HG02884 (cell line): ENCODE data around the gene GIMAP8.
"Not testable (repeated sequence)": the region's sequence is repeated elsewhere in the genome, so short reads cannot be mapped to it uniquely, and the experiment has no call there.

ENCODE experiments used
- ATAC-seq: cut with Tn5 transposase; IDR thresholded peaks from one replicate; pipeline ENCODE4 v1.9.1; 2021; ENCODE audit warnings: mild to moderate bottlenecking, moderate library complexity; ENCODE audit not compliant: unreplicated experiment

GIMAP8 gene

DNA sequence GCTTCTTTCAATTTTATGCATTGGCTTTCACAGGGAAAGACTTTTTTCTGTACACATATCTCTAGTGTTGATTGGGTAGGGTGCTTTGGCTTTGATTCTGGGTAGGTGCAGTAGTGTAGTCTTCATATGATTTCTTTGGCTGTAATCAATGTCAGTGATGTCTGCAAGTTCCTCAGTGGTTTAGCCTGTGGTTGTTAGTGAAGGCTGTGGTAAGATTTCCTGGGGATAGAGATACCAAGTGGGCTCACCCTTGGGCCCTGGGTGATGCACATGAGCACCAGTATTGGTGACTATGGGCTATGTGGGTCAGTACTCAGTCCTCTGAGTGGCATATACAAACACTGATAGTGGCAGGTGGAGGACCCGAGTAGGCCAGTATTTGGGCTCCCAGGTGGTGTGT is 13.0 kb downstream of the GIMAP8 start:
- no peak for ATAC-seq

DNA sequence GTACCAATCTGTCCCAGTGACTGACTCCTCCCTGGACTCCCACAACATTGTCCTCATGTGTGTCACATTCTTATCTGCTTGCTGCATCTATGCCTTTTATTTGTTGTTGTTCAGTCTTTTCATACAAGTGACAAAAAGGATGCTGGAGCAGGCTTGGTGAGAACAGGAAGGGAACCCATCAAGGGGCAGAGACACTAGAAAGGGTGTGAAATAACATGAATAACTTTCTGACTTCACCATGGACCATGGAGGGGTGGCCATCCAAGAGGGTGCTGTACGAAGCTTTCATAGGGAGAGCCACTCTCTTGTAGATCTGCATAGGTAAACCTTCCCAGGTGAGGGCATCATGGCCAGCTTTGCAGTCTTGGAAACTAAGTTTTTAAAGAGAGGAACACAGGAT is 14.5 kb downstream of the GIMAP8 start:
- no peak for ATAC-seq

DNA sequence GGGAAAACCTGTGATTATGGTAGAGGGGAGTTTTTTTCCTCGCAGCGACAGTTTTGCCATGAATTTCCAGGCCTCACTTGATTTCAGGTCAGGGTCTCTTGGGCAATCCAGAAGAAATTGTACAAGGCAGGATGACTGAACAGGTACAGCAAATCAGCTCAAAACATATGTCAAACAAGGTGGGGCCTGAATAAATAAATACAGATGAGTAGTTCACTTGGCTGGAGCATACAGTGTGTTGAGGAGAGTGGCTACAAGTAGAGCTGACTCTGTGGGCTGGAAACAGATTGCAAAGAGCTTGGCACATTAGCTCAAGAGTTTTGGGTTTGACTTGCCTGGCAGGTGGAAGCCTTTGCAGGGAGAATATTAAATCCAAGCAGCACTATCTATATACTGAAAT is 15.0 kb downstream of the GIMAP8 start:
- no peak for ATAC-seq

DNA sequence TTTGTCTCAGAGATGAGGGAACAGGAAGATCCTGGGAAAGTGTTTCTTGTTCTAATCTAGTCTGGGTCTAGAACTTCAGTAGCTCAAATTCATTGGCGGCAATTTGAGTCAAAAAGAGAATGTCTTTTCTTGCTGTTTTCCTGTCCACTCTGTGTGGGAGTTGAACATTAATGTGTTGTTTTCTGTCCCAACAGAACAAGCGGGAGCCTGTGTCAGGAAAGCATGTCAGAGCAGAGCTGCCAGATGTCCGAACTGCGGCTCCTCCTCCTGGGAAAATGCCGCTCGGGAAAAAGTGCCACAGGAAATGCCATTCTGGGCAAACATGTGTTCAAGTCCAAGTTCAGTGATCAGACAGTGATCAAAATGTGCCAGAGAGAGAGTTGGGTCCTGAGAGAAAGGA is 16.0 kb downstream of the GIMAP8 start:
- no peak for ATAC-seq

DNA sequence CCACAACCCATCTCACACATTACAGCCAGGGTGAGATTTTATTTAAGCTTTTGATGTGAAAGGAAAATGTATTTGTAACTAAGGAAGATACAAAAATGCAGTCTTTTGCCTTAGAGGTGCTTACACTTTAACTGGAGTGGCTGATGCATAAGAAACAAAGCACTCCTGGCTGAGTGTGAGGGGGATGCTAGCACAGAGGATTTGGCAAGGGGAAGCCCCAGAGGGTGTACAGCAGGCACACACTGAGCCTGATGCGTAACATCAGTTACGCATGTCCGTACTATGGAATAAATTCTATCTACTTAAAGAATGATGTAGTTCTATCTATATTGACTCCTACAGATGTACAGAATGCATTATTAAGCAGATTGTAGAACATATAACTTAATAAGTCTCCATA is 17.8 kb downstream of the GIMAP8 start:
- no peak for ATAC-seq

DNA sequence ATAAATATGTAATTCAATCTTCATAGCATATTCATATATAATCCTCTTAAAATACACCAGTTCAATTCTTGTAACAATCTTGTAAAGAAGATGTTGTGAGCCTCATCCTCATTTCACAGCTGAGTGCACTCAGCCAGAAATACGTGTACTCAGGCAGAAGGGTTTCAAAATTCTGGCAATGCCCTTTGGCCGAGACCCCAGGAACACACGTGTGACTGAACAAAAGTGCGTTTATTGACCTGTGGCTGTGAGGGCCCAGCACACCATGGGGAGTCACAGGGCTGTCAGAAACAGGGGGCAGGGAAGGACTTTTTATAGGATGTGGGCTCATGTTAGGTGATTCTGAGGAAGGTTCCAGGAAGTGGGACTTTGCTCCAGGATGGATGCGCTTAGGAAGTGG is 21.5 kb downstream of the GIMAP8 start:
- no peak for ATAC-seq

DNA sequence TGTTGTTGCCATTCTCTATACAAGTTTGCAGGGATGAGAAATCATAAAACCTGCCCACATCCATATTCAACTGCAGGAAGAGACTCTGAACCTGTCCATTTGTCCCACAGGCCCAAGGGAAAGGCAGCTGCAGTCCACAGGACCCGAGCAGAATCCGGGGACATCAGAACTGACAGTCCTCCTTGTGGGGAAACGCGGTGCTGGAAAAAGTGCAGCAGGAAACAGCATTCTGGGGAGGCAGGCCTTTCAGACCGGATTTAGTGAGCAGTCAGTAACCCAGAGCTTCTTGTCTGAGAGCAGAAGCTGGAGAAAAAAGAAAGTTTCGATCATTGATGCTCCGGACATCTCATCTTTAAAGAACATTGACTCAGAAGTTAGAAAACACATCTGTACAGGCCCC is 23.5 kb downstream of the GIMAP8 start:
- ATAC-seq: no peak

DNA sequence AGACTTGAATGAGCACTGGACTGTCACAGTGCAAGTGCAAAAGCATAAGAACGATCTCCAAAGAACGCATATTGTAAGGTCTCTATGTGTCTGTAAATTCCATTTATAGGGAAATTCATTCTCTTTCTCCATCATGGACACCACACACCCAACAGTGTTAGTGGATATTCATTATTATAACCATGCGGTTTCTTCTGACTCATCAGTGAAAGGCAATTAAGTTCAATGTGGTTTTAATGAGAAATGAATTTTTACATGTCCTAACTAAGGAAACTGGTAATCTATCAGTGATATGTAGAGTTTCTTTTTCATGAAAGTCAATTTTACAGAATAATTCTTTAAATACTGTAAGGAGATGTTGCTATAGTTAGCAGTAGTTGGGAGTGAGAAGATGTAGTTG is 25.9 kb downstream of the GIMAP8 start:
- no peak for ATAC-seq

DNA sequence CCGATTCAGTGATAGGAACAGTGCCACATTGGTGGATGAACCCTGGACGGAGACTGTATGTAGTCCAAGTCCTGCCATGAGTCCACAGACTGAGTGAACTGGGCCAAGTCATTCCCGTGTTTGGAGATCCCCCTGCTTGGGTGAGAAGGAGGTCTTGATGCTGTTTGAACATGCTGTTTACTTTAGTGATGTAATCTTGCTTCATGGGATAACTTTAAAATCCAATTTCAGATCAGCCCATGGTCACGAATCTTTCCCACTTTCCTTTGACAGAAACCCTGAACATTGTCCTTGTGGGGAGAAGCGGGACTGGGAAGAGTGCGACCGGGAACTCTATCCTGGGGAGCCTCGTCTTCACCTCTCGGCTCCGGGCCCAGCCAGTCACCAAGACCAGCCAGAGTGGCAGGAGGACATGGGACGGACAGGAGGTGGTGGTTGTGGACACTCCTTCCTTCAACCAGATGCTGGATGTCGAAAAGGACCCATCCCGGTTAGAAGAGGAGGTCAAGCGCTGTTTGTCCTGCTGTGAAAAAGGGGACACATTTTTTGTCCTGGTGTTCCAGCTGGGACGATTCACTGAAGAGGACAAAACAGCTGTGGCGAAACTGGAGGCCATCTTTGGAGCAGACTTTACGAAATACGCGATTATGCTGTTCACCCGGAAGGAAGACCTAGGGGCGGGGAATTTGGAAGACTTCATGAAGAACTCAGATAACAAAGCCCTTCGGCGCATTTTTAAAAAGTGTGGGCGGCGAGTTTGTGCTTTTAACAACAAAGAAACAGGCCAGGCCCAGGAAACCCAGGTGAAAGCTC is 26.6 kb downstream of the GIMAP8 start:
- ATAC-seq: no peak

DNA sequence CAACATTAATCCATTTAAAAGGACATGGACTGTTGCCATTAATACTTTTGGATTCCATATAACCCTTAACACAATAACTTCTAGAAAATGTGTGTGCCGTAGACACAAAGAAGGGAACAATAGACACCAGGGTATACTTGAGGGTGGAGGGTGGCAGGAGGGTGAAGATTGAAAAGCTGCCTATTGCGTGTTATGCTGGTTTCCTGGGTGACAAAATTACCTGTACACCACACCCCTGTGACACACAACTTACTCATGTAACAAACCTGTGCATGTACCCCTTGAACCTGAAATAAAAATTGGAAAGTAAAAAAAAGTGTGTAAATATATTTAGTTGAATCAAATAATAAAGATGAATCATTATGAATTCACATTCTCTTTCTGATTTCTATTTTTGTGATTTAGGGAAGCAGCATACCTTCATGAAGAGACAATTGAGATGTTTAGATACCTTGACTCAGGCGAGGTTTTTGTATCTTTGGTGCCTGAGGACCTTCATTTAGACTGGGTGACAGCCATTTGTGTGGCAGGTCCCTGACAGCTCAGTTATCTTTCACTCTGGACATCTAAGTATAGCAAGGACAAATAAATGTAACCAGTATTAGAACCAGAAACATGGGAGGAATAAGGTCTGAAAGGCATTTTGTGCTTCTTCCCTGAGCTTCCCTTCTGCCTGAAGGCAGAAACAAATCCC is 28.7 kb downstream of the GIMAP8 start:
- no peak for ATAC-seq

DNA sequence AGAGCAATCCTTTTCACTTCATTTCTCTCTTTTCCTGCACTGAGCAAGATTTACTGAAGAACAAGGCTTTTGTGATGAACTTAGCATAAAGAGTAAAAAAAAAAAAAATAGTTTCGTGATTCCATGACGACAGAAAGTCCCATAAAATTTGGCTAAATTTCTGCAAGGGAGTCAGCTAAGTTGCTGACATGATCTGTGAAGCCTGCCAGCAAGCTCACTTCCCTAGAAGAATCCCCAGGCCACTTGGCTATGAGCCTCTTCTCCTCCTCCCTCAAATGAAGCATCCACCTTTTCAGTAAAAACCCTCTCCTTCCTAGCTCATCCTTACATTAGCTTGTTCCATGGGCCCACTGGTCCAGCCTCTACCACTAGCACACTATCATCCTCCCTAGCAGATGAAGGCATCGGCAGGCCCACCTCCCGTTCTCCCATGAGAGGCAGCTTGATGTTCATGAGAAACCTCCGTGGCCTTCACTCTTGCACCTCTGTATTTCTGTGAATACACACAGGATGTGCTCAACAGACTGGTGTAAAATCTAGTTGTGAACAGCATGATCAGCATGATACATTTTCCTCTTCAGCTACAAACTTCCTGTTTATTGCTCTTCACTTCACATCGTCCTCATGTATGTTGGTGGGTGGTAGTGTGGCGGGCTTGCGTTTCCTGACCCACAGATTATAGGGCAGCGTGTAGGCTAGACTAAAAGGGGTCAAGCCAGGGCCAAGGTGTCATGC is 30.9 kb downstream of the GIMAP8 start:
- no peak for ATAC-seq

DNA sequence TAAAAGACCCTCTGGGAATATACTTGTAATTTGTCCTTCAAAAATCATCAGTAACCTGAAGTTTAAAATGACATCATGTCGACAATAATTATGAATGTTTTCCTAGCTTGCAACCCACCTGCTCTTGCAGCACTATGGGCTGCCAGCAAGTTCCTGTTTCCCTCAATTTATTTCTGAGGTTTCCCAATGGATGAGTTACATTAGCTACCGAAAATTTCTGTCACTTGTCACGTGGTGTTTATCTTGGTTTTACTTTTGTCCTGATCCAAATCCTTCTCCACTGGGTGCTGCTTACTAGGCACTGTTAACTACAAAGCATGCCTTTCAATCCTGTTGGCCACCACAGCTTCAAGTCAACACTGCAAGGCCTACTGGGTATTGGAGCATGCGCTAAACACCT is 31.5 kb downstream of the GIMAP8 start:
- no peak for ATAC-seq

DNA sequence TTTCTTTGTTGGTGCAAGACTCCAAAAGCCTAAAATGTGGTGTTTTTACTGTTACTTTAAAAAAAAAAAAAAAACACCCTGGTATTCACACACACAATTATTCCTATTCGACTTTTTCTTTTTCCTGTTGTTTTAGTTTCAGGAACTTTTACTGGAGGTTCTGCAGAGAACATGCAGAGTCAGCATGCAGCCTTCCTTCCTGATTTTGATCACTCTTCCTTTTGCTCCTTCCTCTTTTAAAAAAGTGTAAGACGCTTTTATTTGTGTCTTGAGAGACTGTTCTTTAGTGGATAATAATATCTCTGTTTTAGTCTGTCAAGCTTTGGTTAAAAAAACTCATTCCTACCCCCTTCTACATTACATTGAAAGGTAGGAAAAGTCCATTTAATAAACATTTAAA is 33.1 kb downstream of the GIMAP8 start:
- not testable (repeated sequence) for ATAC-seq

DNA sequence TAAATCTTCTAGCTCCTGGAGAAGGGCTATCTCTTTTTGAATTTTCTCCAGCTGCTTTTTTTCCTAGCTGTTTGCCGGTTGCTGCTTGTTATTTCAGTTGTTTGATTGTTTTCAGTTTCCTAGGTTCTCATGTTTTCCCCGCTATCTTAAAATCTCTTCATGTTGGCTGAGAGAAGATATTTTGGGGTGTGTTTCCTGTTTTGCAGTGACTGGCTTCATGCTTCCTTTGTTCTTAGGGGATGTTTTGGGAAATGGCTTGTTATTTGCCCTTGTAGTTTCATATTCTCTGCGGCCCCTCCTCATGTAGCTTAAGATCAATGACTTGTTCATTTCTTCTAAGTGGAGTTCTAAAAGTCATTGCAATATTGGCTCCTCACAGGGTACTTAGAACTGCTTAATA is 33.6 kb downstream of the GIMAP8 start:
- ATAC-seq: not testable (repeated sequence)

DNA sequence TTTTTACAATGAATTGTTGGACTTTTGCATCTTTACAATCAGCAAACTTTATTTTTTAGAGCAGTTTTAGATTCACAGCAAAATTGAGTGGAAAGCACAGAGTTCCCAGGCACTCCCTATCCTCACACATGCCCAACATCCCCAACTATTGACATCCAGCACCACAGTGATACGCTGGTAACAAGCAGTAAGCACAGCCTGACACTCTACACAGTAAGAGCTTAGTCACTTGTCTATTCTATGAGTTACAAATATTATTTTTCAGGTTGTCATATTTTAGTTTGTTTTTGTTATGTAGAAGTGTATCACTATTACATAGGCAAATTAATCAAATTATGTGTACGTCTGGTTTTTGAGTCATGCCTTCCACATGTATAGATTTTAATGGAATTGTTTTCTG is 37.2 kb downstream of the GIMAP8 start:
- no peak for ATAC-seq

DNA sequence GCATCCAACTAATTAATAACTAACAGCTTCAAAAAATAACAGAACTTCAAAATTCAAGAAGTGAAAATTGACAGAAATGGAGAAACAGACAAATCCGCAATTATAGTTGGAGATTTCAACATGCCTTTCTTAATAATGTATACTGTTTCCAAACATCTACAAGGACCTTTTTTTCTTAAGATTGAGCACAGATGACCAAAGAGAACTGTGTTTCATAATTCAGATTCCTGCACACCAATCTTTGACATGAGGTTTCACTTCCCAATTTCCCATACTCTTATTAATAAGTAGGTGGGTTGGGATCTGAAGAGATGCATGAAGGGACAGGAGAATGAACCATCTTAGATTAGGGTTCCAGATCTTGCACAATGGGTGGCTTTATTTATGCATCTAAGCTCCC is 39.4 kb downstream of the GIMAP8 start:
- ATAC-seq: no peak

DNA sequence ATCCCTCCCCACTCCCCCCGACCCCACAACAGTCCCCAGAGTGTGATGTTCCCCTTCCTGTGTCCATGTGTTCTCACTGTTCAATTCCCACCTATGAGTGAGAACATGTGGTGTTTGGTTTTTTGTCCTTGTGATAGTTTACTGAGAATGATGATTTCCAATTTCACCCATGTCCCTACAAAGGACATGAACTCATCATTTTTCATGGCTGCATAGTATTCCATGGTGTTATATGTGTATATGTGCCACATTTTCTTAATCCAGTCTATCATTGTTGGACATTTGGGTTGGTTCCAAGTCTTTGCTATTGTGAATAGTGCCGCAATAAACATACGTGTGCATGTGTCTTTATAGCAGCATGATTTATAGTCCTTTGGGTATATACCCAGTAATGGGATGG is 43.0 kb downstream of the GIMAP8 start:
- not testable (repeated sequence) for ATAC-seq

DNA sequence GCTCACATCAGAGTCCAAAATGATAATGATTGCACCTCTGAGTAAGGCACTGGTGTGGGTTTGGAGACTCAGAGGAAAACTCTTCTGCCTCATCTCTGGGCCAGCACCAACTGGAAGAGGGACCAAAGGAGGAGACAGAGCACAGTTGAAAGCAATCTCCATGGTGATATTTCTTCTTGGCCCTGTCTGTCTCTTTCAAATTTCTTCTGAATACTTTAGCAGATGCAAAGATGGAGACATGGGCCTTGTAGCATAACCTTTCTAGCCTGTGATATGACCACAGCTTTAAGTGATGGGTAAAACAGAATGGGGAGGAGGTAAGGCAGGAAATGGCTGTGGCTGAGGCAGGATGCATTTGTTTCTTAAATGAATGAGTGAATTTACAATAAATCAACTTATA is 52.1 kb downstream of the GIMAP8 start:
- no peak for ATAC-seq

DNA sequence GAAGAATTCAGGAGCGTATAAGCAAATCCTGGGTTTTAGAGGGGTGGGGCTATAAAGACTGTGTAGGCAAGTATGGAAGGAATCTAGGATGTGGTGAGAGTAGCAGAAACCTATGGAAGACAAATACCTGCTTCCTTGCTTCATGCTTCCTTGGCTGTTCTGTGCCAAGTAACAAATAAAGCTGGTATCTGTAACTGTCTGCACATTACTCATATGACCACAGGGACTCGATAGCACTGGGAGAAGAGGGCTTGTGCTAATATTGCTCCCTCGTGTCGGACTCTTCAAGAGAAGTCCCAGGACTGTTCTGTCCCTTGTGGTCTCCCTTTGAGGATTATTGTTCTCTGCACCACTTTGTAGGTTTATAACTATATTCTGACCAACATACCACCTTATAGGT is 52.7 kb downstream of the GIMAP8 start:
- ATAC-seq: no peak

DNA sequence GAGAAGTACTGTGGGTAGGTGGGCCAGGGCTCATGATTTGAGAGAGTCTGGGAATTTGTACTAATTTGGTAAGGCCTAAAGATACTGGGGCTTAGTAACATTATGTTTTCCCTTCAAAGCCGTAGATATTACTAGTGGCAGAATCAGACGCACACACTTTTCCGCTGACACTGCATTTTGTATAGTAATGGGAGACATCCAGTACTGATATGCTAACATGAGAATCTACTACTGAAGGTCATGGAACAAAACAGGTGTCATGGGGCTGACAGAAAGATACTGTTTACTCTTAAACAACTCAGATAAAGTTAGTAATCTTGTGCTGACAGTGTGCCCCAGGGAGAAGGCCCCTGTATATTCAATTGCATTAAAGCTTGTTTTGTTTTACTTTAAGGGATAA is 53.2 kb downstream of the GIMAP8 start:
- no peak for ATAC-seq

DNA sequence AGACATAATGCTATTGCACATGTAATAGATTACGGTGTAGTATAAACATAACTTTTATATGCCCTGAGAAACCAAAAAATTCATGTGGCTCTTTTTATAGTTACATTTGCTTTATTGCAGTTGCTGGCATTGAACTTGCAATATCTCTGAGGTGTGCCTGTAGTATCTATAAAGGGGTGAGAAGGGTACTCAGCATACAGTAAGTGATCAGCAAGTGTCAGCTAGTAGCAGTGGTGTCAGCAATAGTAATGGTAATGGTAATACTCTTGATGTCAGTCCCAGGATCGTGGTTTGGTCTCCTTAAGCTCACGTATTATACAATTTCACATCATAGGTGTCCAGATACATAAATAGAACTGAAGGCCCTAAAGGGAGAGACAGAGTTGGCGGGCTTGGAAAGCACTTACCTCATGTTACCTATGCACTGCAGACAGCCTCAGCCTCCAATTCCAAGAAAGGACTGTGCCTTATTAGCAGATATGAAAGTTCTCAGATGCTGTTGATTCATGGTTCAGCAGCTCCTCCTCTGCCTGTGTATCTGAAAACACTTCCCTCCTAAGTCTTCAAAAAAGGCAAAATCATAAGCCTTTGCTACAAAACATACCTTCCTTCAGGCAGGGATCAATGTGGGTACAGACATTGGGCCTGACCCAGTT is 57.6 kb downstream of the GIMAP8 start:
- ATAC-seq: no peak
